ENCODE results near the gene NUDT21.
"Not testable (repeated sequence)": the region's sequence is repeated elsewhere in the genome, so short reads cannot be mapped to it uniquely, and the experiment has no call there.

The NUDT21 gene

DNA sequence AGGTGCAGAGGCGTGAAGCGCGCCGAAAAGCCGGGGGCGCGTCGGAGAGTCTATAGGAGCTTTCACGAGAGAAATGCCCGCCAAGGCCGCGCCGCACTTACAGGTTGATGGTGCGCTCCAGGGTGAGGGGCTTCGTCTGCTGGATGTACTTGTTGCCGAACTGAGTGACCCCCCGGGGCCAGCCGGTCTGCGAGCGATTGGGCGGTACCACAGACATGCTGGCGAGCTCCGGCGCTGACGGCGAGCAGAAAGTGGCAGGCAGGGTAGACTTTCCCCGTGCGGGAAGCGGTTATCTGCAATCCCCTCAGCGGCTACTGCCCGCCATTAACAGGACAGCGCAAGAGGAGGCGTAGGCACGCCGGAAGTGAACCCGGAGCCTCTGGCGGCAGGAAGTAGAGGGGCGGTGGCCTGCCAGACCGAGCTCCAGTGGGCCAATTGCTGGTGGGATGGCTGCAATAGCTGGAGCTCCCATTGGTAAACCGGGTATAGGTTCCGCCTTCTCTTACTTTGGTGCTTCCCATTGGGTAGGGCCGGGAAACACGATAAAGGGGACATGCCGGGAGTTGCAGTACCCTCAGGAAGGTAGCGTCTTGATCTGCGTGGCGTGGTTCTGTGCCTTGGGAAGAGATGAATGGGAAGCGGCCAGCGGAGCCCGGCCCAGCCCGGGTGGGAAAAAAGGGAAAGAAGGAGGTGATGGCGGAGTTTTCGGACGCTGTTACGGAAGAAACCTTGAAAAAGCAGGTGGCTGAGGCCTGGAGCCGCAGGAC, at the start of gene NUDT21, which contains the start of gene OGFOD1:
NUDT21 (minus strand) TSS at position 347 of the 767 bp plus-strand sequence; CDS start at position 217, 130 bp downstream.
OGFOD1 (plus strand) TSS at position 569 of the 767 bp plus-strand sequence; CDS start at position 628, 59 bp downstream.
- Histone ChIP-seq H3K9ac (peak within 1 kb of the TSS; percentile 91), H3K4me2 (ENCODE audit: low read length) (peak within 1 kb of the TSS; percentile 87), H3K4me3 (ENCODE audit: low read depth, low read length) (peak within 1 kb of the TSS; percentile 79), H3K27me3 (ENCODE audit: control insufficient read depth, insufficient read depth, low read length) (no peaks in the 10 kb centered on the region), H3K36me3 (ENCODE audit: control insufficient read depth, insufficient read depth, low read length) (no peaks in the 10 kb centered on the region), H2AFZ (peak within 1 kb of the TSS; percentile 95), H3K27ac (peak within 1 kb of the TSS; percentile 82), H3K4me1 (peaks cover 9% of the 10 kb centered on the region), H3K9me3 (ENCODE audit: control insufficient read depth, low read length) (no peaks in the 10 kb centered on the region), H3K79me2 (peaks cover 32% of the 10 kb centered on the region)
- TF ChIP-seq, protein P1, sequence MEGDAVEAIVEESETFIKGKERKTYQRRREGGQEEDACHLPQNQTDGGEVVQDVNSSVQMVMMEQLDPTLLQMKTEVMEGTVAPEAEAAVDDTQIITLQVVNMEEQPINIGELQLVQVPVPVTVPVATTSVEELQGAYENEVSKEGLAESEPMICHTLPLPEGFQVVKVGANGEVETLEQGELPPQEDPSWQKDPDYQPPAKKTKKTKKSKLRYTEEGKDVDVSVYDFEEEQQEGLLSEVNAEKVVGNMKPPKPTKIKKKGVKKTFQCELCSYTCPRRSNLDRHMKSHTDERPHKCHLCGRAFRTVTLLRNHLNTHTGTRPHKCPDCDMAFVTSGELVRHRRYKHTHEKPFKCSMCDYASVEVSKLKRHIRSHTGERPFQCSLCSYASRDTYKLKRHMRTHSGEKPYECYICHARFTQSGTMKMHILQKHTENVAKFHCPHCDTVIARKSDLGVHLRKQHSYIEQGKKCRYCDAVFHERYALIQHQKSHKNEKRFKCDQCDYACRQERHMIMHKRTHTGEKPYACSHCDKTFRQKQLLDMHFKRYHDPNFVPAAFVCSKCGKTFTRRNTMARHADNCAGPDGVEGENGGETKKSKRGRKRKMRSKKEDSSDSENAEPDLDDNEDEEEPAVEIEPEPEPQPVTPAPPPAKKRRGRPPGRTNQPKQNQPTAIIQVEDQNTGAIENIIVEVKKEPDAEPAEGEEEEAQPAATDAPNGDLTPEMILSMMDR (IDR thresholded peaks at IDR 0.05): no peak

DNA sequence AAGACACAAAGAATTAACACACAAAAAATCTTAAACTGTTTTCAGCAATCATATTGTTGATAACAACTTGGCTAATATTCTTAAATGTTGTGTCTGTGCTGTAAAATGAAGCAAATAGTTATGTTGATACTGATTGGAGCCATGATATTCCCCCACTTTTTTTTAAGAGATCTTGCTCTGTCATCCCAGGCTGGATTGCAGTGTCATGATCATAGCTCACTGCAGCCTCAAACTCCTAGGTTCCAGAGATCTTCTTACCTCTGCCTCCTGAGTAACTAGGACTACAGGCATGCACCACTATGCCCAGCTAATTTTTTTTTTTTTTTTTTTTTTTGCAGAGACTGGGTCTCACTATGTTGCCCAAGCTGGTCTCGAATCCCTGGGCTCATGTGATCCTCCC, 42.7 kb upstream of the NUDT21 start:
- TF ChIP-seq, protein P1 (IDR thresholded peaks at IDR 0.05): no peak
- no peak overlapping the region for H3K27ac ChIP-seq
- no peak overlapping the region for H3K4me3 ChIP-seq (ENCODE audit: low read depth, low read length)
- no peak overlapping the region for H3K4me2 ChIP-seq (ENCODE audit: low read length)
- H3K9me3 ChIP-seq (ENCODE audit: control insufficient read depth, low read length): no peaks in the 10 kb centered on the region
- no peaks in the 10 kb centered on the region for H3K4me1 ChIP-seq
- H3K79me2 ChIP-seq: no peaks in the 10 kb centered on the region
- no peak overlapping the region for H2AFZ ChIP-seq
- H3K36me3 ChIP-seq (ENCODE audit: control insufficient read depth, insufficient read depth, low read length): no peaks in the 10 kb centered on the region
- no peaks in the 10 kb centered on the region for H3K27me3 ChIP-seq (ENCODE audit: control insufficient read depth, insufficient read depth, low read length)
- no peak overlapping the region for H3K9ac ChIP-seq

DNA sequence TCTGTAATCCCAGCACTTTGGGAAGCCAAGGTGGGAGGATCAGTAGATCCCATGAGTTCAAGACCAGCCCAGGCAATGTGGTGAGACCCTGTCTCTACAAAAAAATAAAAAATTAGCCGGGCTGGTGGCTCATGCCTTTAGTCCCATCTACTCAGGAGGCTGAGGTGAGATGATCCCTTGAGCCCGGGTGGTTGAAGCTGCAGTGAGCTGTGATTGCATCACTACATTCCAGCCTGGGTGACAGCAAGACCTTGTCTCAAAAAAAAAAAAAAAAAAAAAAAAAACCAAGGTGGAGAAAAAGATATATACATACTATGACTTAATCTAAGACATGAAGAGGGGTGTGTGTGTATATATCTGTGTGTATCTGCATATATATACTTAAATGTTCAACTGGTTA, 42.0 kb upstream of the NUDT21 start:
- H3K36me3 ChIP-seq (ENCODE audit: control insufficient read depth, insufficient read depth, low read length): no peaks in the 10 kb centered on the region
- H2AFZ ChIP-seq: no peak overlapping the region
- H3K27ac ChIP-seq: no peak overlapping the region
- TF ChIP-seq, protein P1 (IDR thresholded peaks at IDR 0.05): no peak
- H3K9ac ChIP-seq: no peak overlapping the region
- H3K4me3 ChIP-seq (ENCODE audit: low read depth, low read length): no peak overlapping the region
- no peaks in the 10 kb centered on the region for H3K9me3 ChIP-seq (ENCODE audit: control insufficient read depth, low read length)
- no peaks in the 10 kb centered on the region for H3K27me3 ChIP-seq (ENCODE audit: control insufficient read depth, insufficient read depth, low read length)
- H3K79me2 ChIP-seq: no peaks in the 10 kb centered on the region
- H3K4me2 ChIP-seq (ENCODE audit: low read length): no peak overlapping the region
- peaks cover 4% of the 10 kb centered on the region for H3K4me1 ChIP-seq

DNA sequence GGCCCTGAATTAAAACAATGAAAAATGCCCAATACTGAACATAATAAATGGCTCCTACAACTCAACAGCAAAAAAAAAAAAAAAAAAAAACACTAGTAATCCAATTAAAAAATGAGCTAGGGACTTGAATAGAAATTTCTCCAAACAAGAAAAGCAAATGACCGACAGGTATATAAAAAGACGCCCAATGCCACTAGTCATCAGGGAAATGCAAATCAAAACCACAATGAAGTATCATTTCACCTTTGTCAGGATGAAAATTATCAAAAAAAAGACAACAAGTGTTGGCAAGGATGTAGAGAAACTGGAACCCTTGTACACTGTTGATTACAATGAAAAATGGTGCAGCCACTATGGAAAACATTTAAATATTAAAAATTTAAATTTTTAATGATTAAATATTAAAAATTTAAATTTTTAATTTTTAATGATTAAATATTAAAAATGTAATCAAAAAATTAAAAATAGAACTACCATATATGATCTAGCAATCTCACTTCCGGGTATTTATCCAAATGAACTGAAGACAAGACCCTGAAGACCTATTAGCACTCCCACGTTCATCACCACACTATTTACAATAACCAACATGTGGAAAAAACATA, 40.6 kb upstream of the NUDT21 start:
- no peaks in the 10 kb centered on the region for H3K36me3 ChIP-seq (ENCODE audit: control insufficient read depth, insufficient read depth, low read length)
- H3K9ac ChIP-seq: no peak overlapping the region

DNA sequence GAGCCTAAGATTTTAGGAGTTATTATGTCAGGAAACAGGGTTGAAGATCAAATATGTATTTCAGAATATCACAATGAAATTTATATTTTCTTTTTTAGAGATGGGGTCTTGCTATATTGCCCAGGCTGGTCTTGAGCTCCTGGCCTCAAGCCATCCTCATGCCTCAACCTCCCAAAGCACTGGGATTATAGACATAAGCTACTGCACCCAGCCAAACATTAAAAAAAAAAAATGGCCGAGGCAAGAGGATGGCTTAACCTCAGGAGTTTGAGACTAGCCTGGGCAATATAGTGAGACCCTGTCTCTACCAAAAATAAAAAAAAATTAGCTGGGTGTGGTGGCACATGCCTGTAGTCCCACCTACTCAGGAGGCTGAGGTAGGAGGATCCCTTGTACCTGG, 37.7 kb upstream of the NUDT21 start:
- not testable (repeated sequence) for H3K4me3 ChIP-seq (ENCODE audit: low read depth, low read length); H3K27ac ChIP-seq; H3K27me3 ChIP-seq (ENCODE audit: control insufficient read depth, insufficient read depth, low read length); H3K36me3 ChIP-seq (ENCODE audit: control insufficient read depth, insufficient read depth, low read length); H3K79me2 ChIP-seq; H3K4me1 ChIP-seq; H2AFZ ChIP-seq; H3K9ac ChIP-seq; H3K4me2 ChIP-seq (ENCODE audit: low read length); H3K9me3 ChIP-seq (ENCODE audit: control insufficient read depth, low read length)

More for the DNA sequence above, 40.6 kb upstream of the NUDT21 start:
- no peaks in the 10 kb centered on the region for H3K27me3 ChIP-seq (ENCODE audit: control insufficient read depth, insufficient read depth, low read length)
- peaks cover 4% of the 10 kb centered on the region for H3K4me1 ChIP-seq
- no peaks in the 10 kb centered on the region for H3K79me2 ChIP-seq
- H3K9me3 ChIP-seq (ENCODE audit: control insufficient read depth, low read length): no peaks in the 10 kb centered on the region
- no peak overlapping the region for H3K4me2 ChIP-seq (ENCODE audit: low read length)
- TF ChIP-seq, protein P1 (IDR thresholded peaks at IDR 0.05): no peak
- no peak overlapping the region for H2AFZ ChIP-seq
- no peak overlapping the region for H3K27ac ChIP-seq
- H3K4me3 ChIP-seq (ENCODE audit: low read depth, low read length): no peak overlapping the region
